Heart left ventricle (tissue), 16 donors: Measurements from ENCODE around the gene CTNNBIP1. TPM values are rescaled to one million over a fixed set of nuclear protein-coding genes. Genes with fewer than 3 reads are reported as not detected.

Experiments
- ATAC-seq, 4 donors: fragments of 200-7000 bp; cut with Tn5 transposase; one replicate each; pipeline ENCODE4 v1.9.1; 2020 to 2022; ENCODE audit warnings: moderate library complexity in 4 of 4, mild to moderate bottlenecking in 3 of 4, moderate number of reproducible peaks in 1 of 4
- DNase-seq, 5 donors: peaks; one replicate each; pipeline ENCODE4 v3.0.0-alpha.2; 2020
- H3K27ac ChIP-seq, 12 donors: fragments of 200-600 bp; sonication (generic) in 4 of 12; one replicate each; pipeline versions ENCODE4 v1.5.0 to v1.8.0; 2016 to 2022; ENCODE audit warnings: mild to moderate bottlenecking in 2 of 12
- H3K27me3 ChIP-seq, 9 donors: fragments of 200-600 bp; sonication (generic) in 2 of 9; one replicate each; pipeline versions ENCODE4 v1.5.1 to v1.8.0; 2016 to 2022; ENCODE audit warnings: mild to moderate bottlenecking in 3 of 9
- H3K36me3 ChIP-seq, 9 donors: fragments of 200-600 bp; sonication (generic) in 2 of 9; one replicate each; pipeline versions ENCODE4 v1.5.0 to v1.8.0; 2018 to 2022; ENCODE audit warnings: mild to moderate bottlenecking in 2 of 9
- H3K4me1 ChIP-seq, 12 donors: fragments of 200-600 bp; sonication (generic) in 4 of 12; one replicate each; pipeline versions ENCODE4 v1.5.0 to v1.8.0; 2016 to 2022; ENCODE audit warnings: mild to moderate bottlenecking in 3 of 12
- H3K4me3 ChIP-seq, 12 donors: fragments of 200-600 bp; sonication (generic) in 4 of 12; one replicate each; pipeline versions ENCODE4 v1.5.0 to v1.8.0; 2017 to 2022; ENCODE audit warnings: mild to moderate bottlenecking in 9 of 12, moderate library complexity in 4 of 12
- H3K9me3 ChIP-seq, 12 donors: fragments of 200-600 bp; sonication (generic) in 4 of 12; one replicate each; pipeline versions ENCODE4 v1.5.0 to v1.8.0; 2016 to 2022; ENCODE audit warnings: mild to moderate bottlenecking in 1 of 12
- CTCF ChIP-seq, 12 donors: fragments of 200-600 bp; sonication (generic) in 4 of 12; IDR thresholded peaks; one replicate each; pipeline versions ENCODE4 v1.5.0 to v1.8.0; 2018 to 2022; ENCODE audit warnings: antibody characterized with exemption in 12 of 12, mild to moderate bottlenecking in 5 of 12
- POLR2A ChIP-seq, 2 donors: fragments of 450-650 bp; IDR thresholded peaks; one replicate each; pipeline ENCODE4 v1.6.1; 2017; ENCODE audit warnings: antibody characterized with exemption in 2 of 2, mild to moderate bottlenecking in 2 of 2, moderate library complexity in 2 of 2
- WGBS, 4 donors: extraction: QIAGEN DNeasy Blood & Tissue Kit in 2 of 4; methylation state at CpG; one replicate each; pipeline versions ENCODE4 v1.1.5 to v1.1.7; 2013 to 2018; 5-methylcytosine and 5-hydroxymethylcytosine counted together
- intact Hi-C, 10 donors: fragments of 100-400 bp; cut with DNase I; formaldehyde crosslinking; loops; one replicate each; pipeline versions ENCODE4 v1.11.1 to v1.14.2; 2022
- polyA plus RNA-seq, 2 donors: library from polyadenylated mRNA; stranded (reverse); fragments of 200-250 nt; gene quantifications; one replicate each; pipeline ENCODE4 v1.2.3, GENCODE V29; 2013
- total RNA-seq, 9 donors: library from RNA; depleted of rRNA in 2 of 9; stranded (reverse); fragments of >200 nt in 2 of 9; fragmentation: NEBNext Ultra II Directional in 3 of 9; extraction: Animal tissue kit (Norgen Biotek cat#: 25700) in 3 of 9; gene quantifications; one replicate each; pipeline versions ENCODE4 v1.1.0 to v1.2.4, GENCODE V29; 2016 to 2023
- donor health status: ischemic (EF 13 %, LVEDD 7.1; RV severe dilation, severe dysfunction).
- donor health status: healthy with polysubstance abuse.
- donor health status: DM: no; HTN: yes; CAD: no.
- donor health status: DM: no; HTN: no; CAD: no.
- donor health status: ischemic (EF 25% LVEDD 6.9; RV normal size, moderate dysfunction).
- donor health status: ischemic (EF 25% LVEDD 5.7; RV mildly dilated, moderate dysfunction).
- donor health status: healthy.
- donor health status: DM: yes; HTN: yes; CAD: no.
- donor health status: ischemic (EF 35%, LVEDD 5.7; RV mildly dilated, moderate dysfunction).
- donor health status: nonischemic (EF 11% LVEDD 7.7; RV severe dilation, severe dysfunction).
- donor health status: DM: yes; HTN: yes; CAD: no.
- donor health status: PGD.
- donor health status: ischemic (EF 29% LVEDD 5.4; RV normal size, mild dysfunction).
- donor health status: nonischemic (EF 23%, LVEDD 6.1; RV moderate dilation, normal function).

CTNNBIP1 gene
- total and polyA plus RNA-seq, 11 donors, result 25.4 to 62.0 (median 40.7) TPM

GRCh38 chr1:9883585-9884449 lies 26.3 kb downstream of the CTNNBIP1 start:
- intact Hi-C loops, result loop anchor here in 1 of 10 donors (5.0 kb wide), 1 partner anchor 463 kb away; no protein-coding TSS in a partner anchor
- H3K36me3 ChIP-seq, result peaks cover 0 to 14% (median 0%) of the 10 kb centered on the region in 9 donors
- no peaks in the 10 kb centered on the region for H3K27me3 ChIP-seq
- ATAC-seq, result peak in 3 of 4 donors; percentile 51 to 70 (median 64)
- no peak overlapping the region for H3K4me3 ChIP-seq
- H3K4me1 ChIP-seq, result peaks cover 0 to 60% (median 31%) of the 10 kb centered on the region in 12 donors
- no peak for TF ChIP-seq CTCF (IDR thresholded peaks at IDR 0.05)
- WGBS, 4 donors, result 62 to 81% (median 75%) methylated on average over 10 to 11 of the region's 11 CpGs
- H3K27ac ChIP-seq, result peak overlapping the region in 10 of 12 donors; percentile 8 to 86 (median 64)
- peak in 2 of 5 donors; percentile 10 to 40 for DNase-seq
- no peaks in the 10 kb centered on the region for H3K9me3 ChIP-seq

- Histone ChIP-seq H3K9me3 (no peaks in the 10 kb centered on the region), H3K4me1 (peaks cover 0 to 56% (median 27%) of the 10 kb centered on the region in 12 donors), H3K4me3 (no peak overlapping the region), H3K36me3 (peaks cover 0 to 14% (median 0%) of the 10 kb centered on the region in 9 donors), H3K27ac (peak overlapping the region in 7 of 12 donors; percentile 5 to 75 (median 23)), H3K27me3 (no peaks in the 10 kb centered on the region)
- intact Hi-C loops, result loop anchor here in 1 of 10 donors (5.0 kb wide), 1 partner anchor 464 kb away; no protein-coding TSS in a partner anchor
- peak in 1 of 5 donors; percentile 49 for DNase-seq
- 81 to 91% (median 91%) methylated on average over 12 of the region's 12 CpGs for WGBS, 4 donors
- no peak for ATAC-seq
- no peak for TF ChIP-seq CTCF (IDR thresholded peaks at IDR 0.05)
Measured at GRCh38 chr1:9882945-9883303, 27.1 kb downstream of the CTNNBIP1 start.

GRCh38 chr1:9882296-9882944 lies 27.6 kb downstream of the CTNNBIP1 start:
- peak in 1 of 5 donors; percentile 40 for DNase-seq
- Histone ChIP-seq H3K36me3 (peaks cover 0 to 14% (median 0%) of the 10 kb centered on the region in 9 donors), H3K9me3 (no peaks in the 10 kb centered on the region), H3K27me3 (no peaks in the 10 kb centered on the region), H3K4me1 (peaks cover 0 to 57% (median 28%) of the 10 kb centered on the region in 12 donors), H3K4me3 (no peak overlapping the region), H3K27ac (peak overlapping the region in 6 of 12 donors; percentile 5 to 48 (median 20))
- ATAC-seq, result no peak
- WGBS, 4 donors, result 69 to 75% (median 70%) methylated on average over 12 of the region's 12 CpGs
- TF ChIP-seq POLR2A (IDR thresholded peaks at IDR 0.05), result no peak
- TF ChIP-seq CTCF (IDR thresholded peaks at IDR 0.05), result no peak
- intact Hi-C loops, result loop anchor here in 1 of 10 donors (5.0 kb wide), 1 partner anchor 465 kb away; no protein-coding TSS in a partner anchor

- H3K27ac ChIP-seq, result peak overlapping the region in 2 of 12 donors; percentile 23 to 48
- intact Hi-C loops, result loop anchor here in 1 of 10 donors (5.0 kb wide), 1 partner anchor 465 kb away; no protein-coding TSS in a partner anchor
- H3K4me3 ChIP-seq, result no peak overlapping the region
- peaks cover 0 to 60% (median 31%) of the 10 kb centered on the region in 12 donors for H3K4me1 ChIP-seq
- ATAC-seq, result no peak
- no peak for TF ChIP-seq CTCF (IDR thresholded peaks at IDR 0.05)
- no peak for TF ChIP-seq POLR2A (IDR thresholded peaks at IDR 0.05)
- H3K27me3 ChIP-seq, result no peaks in the 10 kb centered on the region
- peaks cover 0 to 14% (median 0%) of the 10 kb centered on the region in 9 donors for H3K36me3 ChIP-seq
- H3K9me3 ChIP-seq, result no peaks in the 10 kb centered on the region
- 83 to 96% (median 91%) methylated on average over 2 of the region's 2 CpGs for WGBS, 4 donors
- no peak for DNase-seq
Measured at GRCh38 chr1:9881838-9882249, 28.2 kb downstream of the CTNNBIP1 start.
